ENCODE data around the gene KCNK10.

The KCNK10 gene

DNA sequence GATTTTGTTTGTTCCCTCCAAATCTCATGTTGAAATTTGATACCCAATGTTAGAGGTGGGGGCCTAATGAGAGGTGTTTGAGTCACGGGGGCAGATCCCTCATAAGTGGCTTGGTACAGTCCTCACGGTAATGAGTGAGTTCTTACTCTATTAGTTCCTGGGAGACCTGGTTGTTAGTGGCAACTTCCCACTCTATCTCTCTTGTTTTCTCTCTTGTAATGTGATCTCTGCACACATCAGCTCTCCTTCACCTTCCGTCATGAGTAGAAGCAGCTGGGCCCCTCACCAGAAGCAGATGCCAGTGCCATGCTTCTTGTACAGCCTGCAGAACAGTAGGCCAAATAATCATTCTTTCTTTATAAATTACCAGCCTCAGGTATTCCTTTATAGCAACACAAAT lies 29.6 kb upstream of the KCNK10 start:
- DNase-seq (ENCODE audit: low read depth), result peak; percentile 2
- TF ChIP-seq, protein P1, sequence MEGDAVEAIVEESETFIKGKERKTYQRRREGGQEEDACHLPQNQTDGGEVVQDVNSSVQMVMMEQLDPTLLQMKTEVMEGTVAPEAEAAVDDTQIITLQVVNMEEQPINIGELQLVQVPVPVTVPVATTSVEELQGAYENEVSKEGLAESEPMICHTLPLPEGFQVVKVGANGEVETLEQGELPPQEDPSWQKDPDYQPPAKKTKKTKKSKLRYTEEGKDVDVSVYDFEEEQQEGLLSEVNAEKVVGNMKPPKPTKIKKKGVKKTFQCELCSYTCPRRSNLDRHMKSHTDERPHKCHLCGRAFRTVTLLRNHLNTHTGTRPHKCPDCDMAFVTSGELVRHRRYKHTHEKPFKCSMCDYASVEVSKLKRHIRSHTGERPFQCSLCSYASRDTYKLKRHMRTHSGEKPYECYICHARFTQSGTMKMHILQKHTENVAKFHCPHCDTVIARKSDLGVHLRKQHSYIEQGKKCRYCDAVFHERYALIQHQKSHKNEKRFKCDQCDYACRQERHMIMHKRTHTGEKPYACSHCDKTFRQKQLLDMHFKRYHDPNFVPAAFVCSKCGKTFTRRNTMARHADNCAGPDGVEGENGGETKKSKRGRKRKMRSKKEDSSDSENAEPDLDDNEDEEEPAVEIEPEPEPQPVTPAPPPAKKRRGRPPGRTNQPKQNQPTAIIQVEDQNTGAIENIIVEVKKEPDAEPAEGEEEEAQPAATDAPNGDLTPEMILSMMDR (IDR thresholded peaks at IDR 0.05; ENCODE audit: insufficient read depth, low read depth, low read length, missing control alignments), result no peak
- H3K4me3 ChIP-seq (ENCODE audit: low read length), result no peak overlapping the region

DNA sequence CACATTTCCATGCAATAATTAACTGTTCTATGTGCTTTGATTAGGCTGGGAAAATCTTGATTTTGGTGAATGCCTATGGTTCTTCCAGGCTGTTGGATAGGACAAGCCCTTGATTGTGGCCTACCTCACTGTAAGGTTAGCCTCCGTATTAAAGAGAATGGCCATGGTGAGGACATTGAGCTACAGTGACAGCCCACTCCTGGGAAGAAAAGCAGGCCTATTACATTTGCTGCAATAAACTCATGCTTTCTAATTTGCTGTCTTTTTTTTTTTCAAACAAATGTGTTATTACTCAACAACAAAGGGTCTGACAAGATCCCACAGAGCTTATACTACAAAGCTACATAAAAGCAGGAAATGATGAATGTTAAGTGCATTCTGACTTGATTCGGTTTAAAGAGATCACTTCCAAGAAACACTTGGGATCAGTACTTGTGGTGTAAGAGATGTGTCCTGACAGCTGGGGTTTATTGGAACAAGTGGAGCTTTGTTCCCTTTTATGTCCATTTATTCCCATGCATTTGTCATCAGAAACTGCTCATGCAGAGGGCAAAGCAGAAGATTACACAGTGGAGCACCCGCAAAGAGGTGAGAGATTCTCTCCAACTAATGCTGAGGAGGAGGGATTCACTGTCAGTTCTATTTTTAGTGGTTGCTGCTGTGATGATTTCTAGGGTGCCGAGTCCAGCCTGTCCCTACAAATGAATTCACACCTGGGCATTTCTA lies 29.1 kb upstream of the KCNK10 start:
- TF ChIP-seq, protein P1 (IDR thresholded peaks at IDR 0.05; ENCODE audit: insufficient read depth, low read depth, low read length, missing control alignments), result no peak
- no peak for DNase-seq (ENCODE audit: low read depth)

DNA sequence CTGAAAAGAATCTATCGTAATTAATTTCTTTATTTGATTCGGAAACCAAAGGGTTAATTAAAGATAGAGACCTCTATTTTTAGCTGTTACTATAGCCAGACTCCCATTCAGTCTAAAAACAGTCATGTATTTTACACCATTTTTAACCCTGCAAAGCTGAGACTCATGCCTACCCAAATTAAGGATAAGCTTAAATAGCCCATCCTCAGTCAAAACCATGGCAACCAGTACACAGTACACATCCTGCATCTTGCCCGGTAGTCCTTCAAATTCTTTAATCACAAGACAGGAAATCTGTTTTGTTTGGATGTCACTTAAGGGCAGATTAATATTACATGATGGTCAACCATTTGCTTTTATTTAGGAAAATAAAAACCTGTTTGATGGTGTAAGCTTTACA lies 25.5 kb upstream of the KCNK10 start:
- no peak for DNase-seq (ENCODE audit: low read depth)
- TF ChIP-seq, protein P1 (IDR thresholded peaks at IDR 0.05; ENCODE audit: insufficient read depth, low read depth, low read length, missing control alignments), result no peak
- H3K4me3 ChIP-seq (ENCODE audit: low read length), result no peak overlapping the region

More for the DNA sequence above, 29.1 kb upstream of the KCNK10 start:
- no peak overlapping the region for H3K4me3 ChIP-seq (ENCODE audit: low read length)

DNA sequence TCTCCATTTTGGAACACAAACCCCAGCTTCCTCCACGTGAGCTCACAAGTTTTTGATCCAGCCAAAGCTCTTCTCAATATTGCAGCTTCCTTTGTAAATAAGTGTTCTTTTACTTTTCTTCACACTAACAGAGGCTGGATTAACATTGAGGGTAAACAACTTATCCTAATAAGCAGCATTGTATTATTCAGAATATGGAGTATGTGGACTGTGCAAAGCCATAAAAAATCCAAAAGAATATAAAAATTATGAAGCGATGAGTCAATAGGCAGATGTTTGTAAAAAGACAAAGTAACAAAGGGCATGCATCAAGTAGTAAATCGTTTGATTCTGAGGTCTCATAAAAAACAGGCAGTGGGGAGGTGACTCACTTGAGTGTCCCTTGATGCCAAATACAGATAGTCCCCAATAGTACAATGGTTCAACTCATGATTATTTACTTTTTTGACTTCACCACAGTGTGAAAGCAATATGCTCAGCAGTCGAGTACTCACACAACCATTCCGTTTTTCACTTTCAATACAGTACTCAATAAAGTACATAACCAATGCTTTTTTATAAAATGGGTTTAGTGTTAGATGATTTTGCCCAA lies 23.1 kb upstream of the KCNK10 start:
- H3K4me3 ChIP-seq (ENCODE audit: low read length), result no peak overlapping the region
- DNase-seq (ENCODE audit: low read depth), result no peak
- TF ChIP-seq, protein P1 (IDR thresholded peaks at IDR 0.05; ENCODE audit: insufficient read depth, low read depth, low read length, missing control alignments), result no peak

DNA sequence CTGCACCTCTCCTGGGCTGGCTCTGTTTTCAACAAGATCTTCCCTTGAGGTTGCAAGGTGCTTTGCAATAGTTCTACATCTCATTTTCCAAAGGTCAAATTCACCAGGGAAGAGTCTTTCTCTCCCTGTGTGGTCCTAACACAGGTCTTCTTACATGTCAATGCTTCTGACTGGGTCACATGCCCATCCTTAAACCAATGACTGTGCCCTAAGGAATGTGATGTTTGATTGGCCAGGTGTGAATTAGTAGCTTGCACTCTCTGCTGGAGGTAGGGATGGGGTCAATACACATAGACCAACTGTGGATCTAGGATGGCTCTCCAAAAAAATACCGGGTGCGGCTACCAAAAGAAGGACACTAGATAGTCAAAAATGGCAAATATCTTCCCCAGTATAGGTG lies 19.9 kb upstream of the KCNK10 start:
- H3K4me3 ChIP-seq (ENCODE audit: low read length), result no peak overlapping the region
- TF ChIP-seq, protein P1 (IDR thresholded peaks at IDR 0.05; ENCODE audit: insufficient read depth, low read depth, low read length, missing control alignments), result no peak
- DNase-seq (ENCODE audit: low read depth), result no peak

DNA sequence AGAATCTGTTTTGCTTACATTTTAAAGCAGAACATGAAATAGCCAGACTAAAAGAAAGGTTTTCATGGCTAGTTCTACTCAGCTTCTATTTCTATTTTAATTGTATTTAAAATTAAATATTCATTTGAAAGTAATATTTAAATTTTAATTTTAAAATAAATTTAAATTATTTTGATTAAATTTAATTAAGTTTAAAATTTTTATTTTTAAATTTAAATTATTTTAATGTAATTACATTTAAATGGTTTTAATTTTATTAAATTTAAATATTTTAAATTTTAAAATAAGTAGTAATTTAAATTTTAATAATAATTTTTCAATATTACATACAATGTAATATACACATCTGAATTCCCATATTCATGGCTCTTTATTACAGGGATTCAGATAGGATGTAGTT lies 17.3 kb upstream of the KCNK10 start:
- TF ChIP-seq, protein P1 (IDR thresholded peaks at IDR 0.05; ENCODE audit: insufficient read depth, low read depth, low read length, missing control alignments), result no peak
- no peak overlapping the region for H3K4me3 ChIP-seq (ENCODE audit: low read length)
- DNase-seq (ENCODE audit: low read depth), result no peak

DNA sequence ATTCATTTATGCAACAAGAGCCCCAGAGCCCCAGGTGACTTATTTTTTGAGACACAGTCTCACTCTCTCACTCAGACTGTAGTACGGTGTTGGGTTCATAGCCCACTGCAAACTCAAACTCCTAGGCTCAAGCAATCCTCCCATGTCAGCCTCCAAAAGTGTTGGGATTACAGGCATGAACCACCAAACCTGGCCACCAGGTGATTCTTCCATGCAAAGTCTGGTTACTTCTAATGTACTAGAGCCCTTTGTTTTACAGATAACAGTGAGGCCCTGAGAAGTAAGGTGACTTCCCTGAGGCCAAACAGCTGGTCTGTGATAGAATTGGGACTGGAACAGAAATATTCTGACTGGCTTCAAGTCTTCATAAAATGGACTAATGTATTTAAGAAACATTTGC lies 10.0 kb upstream of the KCNK10 start:
- H3K4me3 ChIP-seq (ENCODE audit: low read length), result no peak overlapping the region
- DNase-seq (ENCODE audit: low read depth), result no peak
- TF ChIP-seq, protein P1 (IDR thresholded peaks at IDR 0.05; ENCODE audit: insufficient read depth, low read depth, low read length, missing control alignments), result no peak
